Epithelial cell of prostate (primary cell): ENCODE results near the gene ELSPBP1.
"Not testable (repeated sequence)": the region's sequence is repeated elsewhere in the genome, so short reads cannot be mapped to it uniquely, and the experiment has no call there.

Experiments used
- DNase-seq: peaks from one replicate; pipeline ENCODE4 v3.0.0-alpha.2; 2011; ENCODE audit warnings: low read depth, low spot score
- H3K27ac ChIP-seq: fragments of 450-650 bp; 2 replicates; pipeline ENCODE4 v1.5.1; 2017; ENCODE audit warnings: mild to moderate bottlenecking

ELSPBP1 gene

DNA sequence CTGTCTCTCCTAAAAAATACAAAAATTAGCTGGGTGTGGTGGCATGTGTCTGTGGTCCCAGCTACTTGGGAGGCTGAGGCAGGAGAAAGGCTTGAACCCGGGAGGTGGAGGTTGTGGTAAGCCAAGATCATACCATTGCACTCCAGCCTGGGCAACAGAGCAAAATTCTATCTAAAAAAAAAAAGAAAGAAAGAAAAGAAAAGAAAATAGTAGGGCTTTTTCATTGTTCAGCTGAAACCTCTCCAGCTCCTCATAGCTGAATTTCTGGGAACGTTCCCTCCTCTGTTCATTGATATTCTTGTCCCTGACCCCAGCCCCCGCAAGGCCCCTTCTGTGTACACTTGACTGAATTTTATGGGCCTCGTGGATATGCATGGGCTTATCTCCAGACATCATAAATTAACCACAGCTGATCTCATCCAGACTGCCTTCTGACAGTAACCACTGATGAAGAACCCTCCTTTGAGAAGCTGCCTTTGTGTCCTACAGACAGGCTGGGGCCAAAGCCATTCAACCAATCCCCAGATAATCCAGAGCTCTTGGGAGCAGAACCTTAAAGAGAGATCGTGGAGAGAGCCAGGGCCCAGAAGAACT, at the start of gene ELSPBP1:
ELSPBP1 (plus strand) TSS at position 424 of the 594 bp plus-strand sequence. CDS start 14,036 bp downstream, outside the sequence.
- no peak within 1 kb of the TSS for H3K27ac ChIP-seq
- no peak for DNase-seq

GRCh38 chr19:47949852-47950521, 44.4 kb upstream of the ELSPBP1 start:
- DNase-seq, result not testable (repeated sequence)

DNA sequence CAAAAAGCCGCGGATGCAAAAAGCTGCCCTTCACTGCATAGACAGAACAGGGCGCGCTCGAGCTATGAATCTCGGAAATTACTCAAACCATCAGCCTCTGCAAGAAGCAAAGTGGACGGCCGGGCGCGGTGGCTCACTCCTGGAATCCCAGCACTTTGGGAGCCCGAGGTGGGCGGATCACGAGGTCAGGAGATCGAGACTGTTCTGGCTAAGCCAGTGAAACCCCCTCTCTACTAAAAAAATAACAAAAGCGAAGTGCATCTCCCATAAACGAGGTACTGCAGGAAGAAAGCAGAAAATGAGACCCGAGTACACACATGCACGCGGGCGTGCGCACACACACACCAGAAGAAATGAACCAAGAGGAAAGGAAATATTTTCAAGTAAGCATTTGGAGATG, 42.3 kb upstream of the ELSPBP1 start:
- not testable (repeated sequence) for DNase-seq, H3K27ac ChIP-seq

More at GRCh38 chr19:47949852-47950521, 44.4 kb upstream of the ELSPBP1 start:
- H3K27ac ChIP-seq, result not testable (repeated sequence)

DNA sequence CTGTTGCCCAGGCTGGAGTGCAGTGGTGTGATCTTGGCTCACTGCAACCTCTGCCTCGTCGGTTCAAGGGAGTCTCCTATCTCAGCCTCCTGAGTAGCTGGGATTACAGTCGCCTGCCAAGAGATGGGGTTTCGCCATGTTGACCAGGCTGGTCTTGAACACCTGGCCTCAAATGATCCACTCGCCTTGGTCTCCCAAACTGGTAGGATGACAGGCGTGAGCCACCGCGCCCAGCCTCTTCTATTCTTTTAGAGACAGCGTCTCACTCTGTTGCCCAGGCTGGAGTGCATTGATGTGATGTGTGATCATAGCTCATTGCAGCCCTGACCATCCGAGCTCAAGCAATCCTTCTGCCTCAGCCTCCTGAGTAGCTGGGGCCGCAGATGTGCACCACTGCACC, 38.5 kb upstream of the ELSPBP1 start:
- DNase-seq, H3K27ac ChIP-seq: not testable (repeated sequence)

DNA sequence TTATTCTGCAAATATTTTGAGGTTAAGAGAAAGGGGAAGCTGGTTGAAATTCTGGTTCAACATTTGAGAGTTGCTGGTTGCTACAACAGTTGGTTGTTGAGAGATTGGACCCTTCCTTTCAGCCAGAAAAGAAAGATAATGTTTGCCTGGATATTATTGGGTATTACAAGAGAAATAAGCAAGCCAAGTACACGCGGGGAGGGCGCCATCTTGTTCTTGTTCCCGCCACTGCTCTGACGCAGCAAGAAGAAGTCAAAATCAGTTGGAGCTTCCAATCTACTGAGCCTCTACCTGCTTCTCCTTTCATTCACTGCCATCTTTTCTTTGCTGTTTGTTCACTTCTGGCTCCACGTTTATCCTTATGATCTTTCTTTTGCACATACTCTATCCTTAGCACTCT, 20.9 kb upstream of the ELSPBP1 start:
- no peak overlapping the region for H3K27ac ChIP-seq
- DNase-seq, result no peak

DNA sequence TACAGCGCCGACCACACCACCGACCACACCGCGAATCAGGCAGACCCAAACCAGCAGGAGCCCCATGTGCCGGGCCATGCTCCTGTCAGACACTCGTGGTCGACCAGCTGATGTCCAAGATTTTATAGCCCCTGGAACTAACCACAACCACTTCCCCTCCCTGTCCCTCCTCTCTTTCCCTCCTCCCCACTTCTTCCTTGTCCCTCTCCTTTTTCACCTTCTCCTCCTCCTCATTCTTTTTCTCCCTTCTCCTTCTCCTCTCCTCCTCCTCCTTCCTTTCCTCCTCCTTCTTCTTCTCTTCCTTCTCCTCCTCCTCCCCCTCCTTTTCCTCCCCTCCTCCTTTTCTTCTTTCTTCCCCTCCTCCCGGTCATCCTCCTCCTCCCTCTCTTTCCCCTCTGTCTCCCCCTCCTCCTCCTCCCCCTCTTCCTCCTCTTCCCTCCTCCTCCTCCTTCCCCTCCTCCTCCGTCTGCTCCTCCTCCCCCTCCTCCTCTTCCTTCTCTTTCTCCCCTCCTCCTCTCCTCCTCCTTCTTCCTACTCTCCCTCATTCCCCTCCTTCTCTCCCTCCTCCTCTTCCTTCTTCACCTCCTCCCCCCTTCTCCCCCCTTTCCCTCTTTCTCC, 3.1 kb upstream of the ELSPBP1 start:
- DNase-seq, result no peak
- no peak overlapping the region for H3K27ac ChIP-seq

- H3K27ac ChIP-seq, result no peak within 1 kb of the TSS
- no peak for DNase-seq
These were observed 2.4 kb upstream of the ELSPBP1 start, which contains the start of gene BSPH1 for GRCh38 chr19:47992070-47992469. Gene BSPH1 (minus strand): TSS chr19:47992170. CDS start chr19:47992081, 89 bp downstream.

DNA sequence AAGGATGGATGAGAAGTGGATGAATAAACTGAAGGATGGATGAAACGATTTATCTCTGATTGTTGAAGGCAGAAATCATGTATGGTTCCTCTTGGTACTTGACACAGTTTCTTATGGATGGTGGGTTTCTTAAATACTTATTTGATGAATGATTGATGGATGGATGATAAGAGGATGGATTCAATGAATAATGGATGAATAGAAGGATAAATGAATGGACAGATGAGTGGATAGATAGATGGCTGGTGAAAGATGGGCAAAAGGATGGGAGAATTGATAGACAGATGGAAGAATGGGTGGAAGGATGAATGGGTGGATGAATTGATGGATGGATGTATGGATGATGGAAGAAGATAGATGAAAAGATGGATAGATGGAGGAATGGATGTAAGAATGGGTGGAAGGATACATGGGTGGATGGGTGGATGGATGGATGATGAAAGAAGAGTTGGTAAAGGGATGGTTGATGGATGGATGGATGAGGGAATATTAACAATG, 1.8 kb downstream of the ELSPBP1 start:
- H3K27ac ChIP-seq, result no peak overlapping the region
- DNase-seq, result no peak

DNA sequence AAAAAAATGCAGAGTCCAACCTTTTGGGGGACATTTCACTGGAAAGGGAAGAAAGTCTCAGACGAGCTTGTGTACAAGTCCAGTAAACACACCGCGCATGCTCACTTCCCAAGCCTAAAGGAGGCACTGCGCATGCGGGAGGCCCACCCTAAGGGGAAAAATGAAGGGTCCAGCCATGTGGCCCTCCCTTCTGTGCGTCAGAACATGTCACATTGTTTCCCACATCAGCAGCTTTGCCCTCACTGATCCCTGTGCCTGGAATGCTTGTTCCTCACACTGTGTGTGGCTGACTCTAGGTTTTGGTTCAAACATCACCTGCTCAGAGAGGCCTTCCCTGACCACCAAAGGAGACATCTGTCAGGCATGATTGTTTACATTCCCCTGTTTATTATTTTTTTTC, 4.4 kb downstream of the ELSPBP1 start:
- DNase-seq, result no peak

DNA sequence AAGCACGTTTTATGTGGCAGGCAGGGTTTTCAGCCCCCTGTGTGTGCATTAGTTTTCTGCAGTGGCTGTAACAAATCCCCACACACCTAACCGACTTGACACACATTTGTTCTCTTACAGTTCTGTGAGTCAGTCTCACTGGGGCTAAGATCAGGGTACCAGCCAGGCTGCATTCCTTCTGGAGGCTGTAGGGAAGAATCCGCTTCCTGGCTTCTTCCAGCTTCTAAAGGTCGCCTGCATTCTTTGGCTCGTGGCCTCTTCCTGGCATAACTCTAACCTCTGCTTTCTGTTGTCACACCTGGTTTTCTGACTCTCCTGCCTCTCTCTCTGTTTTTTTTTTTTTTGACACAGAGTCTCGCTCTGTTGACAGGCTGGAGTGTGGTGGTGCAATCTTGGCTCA, 6.4 kb downstream of the ELSPBP1 start:
- H3K27ac ChIP-seq, result no peak overlapping the region
- no peak for DNase-seq

More for the DNA sequence above, 4.4 kb downstream of the ELSPBP1 start:
- no peak overlapping the region for H3K27ac ChIP-seq

DNA sequence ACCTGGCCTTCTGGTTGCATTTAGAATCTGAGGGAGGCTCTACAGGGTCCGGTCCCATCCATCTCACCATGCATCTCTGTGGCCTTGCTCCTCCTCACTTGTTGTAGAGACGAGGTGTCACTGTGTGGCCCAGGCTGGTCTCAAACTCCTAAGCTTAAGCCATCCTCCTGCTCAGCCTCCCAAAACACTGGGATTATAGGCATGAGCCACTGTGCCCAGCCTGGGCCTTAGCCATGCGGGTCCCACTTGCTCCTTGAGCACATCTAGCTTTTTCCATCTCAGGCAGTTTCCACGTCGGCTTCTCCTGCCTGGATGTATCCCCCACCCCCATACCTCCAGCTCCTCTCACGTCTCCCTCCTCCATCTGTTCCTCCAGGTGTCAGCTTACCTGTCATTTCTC, 9.8 kb downstream of the ELSPBP1 start:
- DNase-seq, result no peak

GRCh38 chr19:48006762-48007161, 12.3 kb downstream of the ELSPBP1 start:
- no peak for DNase-seq
- H3K27ac ChIP-seq, result no peak overlapping the region

More for the DNA sequence above, 9.8 kb downstream of the ELSPBP1 start:
- H3K27ac ChIP-seq, result no peak overlapping the region

DNA sequence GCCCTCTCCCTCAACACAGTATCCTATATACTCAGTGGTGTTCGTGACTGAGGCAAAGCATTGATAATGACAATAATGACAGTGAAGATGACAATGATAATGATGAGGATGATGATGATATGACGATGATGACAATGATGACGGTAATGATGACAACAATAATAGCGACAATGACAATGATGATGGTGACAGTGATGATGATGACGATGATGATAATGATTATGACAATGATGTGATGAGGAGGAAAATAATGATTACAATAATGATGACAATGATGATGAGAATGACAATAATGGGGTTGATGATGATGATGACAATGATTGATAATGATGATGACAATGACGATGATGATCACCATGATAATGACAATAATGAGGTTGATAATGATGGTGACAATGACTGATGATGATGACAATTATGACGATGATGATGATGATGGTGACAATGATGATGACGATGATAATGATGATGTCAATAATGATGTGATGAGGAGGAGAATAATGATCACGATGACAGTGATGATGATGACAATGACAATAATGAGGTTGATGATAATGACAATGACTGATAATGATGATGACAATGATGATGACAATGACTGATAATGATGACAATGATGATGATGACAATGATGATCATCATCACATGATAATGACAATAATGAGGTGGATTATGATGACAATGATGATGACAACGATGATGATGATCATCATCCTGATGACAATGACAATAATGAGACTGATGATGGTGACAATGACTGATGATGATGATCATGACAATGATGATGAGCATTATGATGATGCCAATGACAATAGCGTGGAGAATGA, 16.7 kb downstream of the ELSPBP1 start:
- no peak for DNase-seq

GRCh38 chr19:48020686-48021085, 26.3 kb downstream of the ELSPBP1 start:
- DNase-seq, result no peak

More for the DNA sequence above, 16.7 kb downstream of the ELSPBP1 start:
- no peak overlapping the region for H3K27ac ChIP-seq

GRCh38 chr19:48023011-48023410, 28.6 kb downstream of the ELSPBP1 start:
- DNase-seq, result no peak
- H3K27ac ChIP-seq, result no peak overlapping the region

More at GRCh38 chr19:48020686-48021085, 26.3 kb downstream of the ELSPBP1 start:
- no peak overlapping the region for H3K27ac ChIP-seq

DNA sequence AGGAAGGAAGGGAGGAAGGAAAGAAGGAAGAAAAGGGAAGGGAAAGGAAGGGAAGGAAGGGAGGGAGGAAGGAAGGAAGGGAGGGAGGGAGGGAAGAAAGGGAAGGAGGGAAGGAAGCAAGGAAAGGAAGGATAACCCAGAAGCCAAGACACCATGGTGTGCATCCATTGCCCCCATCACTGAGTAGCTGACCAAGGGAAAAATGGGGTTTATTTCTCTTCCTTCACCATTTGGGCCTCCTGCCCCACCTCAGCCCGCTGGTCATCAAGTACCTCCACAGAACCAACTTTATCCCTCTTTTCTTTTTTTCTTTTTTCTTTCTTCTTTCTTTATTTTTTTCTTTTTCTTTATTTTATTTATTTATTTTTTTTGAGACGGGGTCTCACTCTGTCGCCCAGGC, 29.1 kb downstream of the ELSPBP1 start:
- no peak overlapping the region for H3K27ac ChIP-seq
- no peak for DNase-seq

DNA sequence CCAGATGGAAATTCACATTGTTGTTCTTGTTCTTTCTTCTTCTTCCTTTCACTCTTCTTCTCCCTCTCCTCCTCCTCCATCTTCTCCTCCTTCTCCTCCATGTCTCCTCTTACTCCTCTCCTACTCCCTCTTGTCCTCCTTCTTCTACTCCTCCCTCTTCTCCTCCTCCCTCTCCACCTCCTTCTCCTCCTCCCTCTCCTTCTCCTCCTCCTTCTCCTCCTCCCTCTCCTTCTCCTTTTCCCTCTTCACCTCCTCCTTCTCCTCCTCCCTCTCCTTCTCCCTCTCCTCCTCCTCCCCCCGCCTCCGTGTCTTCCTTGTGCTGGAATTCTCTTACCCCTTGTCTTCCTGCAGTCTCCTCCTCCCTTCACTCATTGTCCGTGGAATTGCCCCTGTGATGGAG, 31.0 kb downstream of the ELSPBP1 start:
- H3K27ac ChIP-seq, result no peak overlapping the region

GRCh38 chr19:48029431-48029830, 35.0 kb downstream of the ELSPBP1 start:
- no peak overlapping the region for H3K27ac ChIP-seq
- no peak for DNase-seq

More for the DNA sequence above, 31.0 kb downstream of the ELSPBP1 start:
- DNase-seq, result no peak

DNA sequence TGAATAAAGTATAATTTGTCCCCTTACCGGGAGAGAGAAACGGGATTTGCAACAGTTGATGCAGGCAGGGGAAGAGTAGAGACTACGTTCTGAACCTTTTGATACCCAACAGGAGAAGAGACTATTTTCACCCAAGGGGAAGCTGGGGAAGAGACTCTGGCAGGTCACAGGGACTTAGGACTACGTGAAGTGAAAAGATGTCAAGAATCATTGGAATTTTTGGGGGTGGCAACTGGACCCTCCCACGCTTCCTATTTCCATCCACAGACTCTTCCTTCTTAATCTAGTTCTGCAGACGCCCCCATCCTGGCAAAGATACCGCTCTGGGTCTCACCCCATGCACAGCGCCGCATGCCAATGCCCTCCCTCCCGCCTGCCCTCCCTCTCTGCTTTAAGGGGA, 35.6 kb downstream of the ELSPBP1 start:
- DNase-seq, result no peak
- H3K27ac ChIP-seq, result no peak overlapping the region

GRCh38 chr19:48033604-48034003, 39.2 kb downstream of the ELSPBP1 start:
- no peak overlapping the region for H3K27ac ChIP-seq

More at GRCh38 chr19:48033604-48034003, 39.2 kb downstream of the ELSPBP1 start:
- no peak for DNase-seq
